ENCODE measurements around the gene DNAJC30.
"Not testable (repeated sequence)": the region's sequence is repeated elsewhere in the genome, so short reads cannot be mapped to it uniquely, and the experiment has no call there.

DNAJC30 gene

DNA sequence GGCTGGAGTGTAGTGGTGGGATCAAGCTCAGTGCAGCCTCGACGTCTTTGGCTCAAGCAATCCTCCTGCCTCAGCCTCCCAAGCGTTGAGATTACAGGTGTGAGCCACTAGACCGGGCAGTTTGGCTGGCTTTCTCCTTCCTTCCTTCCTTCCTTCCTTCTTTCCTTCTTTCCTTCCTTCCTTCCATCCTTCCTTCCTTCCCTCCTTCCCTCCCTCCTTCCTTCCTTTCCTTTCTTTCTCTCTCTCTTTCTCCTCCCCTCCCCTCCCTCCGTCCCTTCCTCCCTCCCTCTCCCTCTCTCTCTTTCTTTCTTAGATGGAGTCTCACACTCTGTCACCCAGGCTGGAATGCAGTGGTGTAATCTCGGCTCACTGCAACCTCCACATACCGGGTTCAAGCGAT, 23.3 kb downstream of the DNAJC30 start:
- peak overlapping the region; percentile 2; the same call in 1 of the 2 replicates for H2AFZ ChIP-seq (ENCODE audit: low read depth)
- TF ChIP-seq, protein P1, sequence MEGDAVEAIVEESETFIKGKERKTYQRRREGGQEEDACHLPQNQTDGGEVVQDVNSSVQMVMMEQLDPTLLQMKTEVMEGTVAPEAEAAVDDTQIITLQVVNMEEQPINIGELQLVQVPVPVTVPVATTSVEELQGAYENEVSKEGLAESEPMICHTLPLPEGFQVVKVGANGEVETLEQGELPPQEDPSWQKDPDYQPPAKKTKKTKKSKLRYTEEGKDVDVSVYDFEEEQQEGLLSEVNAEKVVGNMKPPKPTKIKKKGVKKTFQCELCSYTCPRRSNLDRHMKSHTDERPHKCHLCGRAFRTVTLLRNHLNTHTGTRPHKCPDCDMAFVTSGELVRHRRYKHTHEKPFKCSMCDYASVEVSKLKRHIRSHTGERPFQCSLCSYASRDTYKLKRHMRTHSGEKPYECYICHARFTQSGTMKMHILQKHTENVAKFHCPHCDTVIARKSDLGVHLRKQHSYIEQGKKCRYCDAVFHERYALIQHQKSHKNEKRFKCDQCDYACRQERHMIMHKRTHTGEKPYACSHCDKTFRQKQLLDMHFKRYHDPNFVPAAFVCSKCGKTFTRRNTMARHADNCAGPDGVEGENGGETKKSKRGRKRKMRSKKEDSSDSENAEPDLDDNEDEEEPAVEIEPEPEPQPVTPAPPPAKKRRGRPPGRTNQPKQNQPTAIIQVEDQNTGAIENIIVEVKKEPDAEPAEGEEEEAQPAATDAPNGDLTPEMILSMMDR (conservative IDR thresholded peaks at IDR 0.05; ENCODE audit: low read depth, low read length), result no peak
- H4K20me1 ChIP-seq (ENCODE audit: insufficient read depth), result no peaks in the 10 kb centered on the region
- H3K79me2 ChIP-seq (ENCODE audit: insufficient read depth, low read depth), result no peaks in the 10 kb centered on the region
- H3K27me3 ChIP-seq (ENCODE audit: insufficient read depth, low read depth), result peaks cover 48% of the 10 kb centered on the region
- no peaks in the 10 kb centered on the region for H3K4me1 ChIP-seq (ENCODE audit: low read depth, poor library complexity, severe bottlenecking)
- no peak overlapping the region for H3K27ac ChIP-seq
- no peak overlapping the region for H3K9ac ChIP-seq
- H3K4me2 ChIP-seq, result no peak overlapping the region
- no peaks in the 10 kb centered on the region for H3K36me3 ChIP-seq (ENCODE audit: insufficient read depth)
- H3K4me3 ChIP-seq (IDR thresholded peaks at IDR 0.05; ENCODE audit: insufficient read depth, low read depth, low read length), result no peak overlapping the region

DNA sequence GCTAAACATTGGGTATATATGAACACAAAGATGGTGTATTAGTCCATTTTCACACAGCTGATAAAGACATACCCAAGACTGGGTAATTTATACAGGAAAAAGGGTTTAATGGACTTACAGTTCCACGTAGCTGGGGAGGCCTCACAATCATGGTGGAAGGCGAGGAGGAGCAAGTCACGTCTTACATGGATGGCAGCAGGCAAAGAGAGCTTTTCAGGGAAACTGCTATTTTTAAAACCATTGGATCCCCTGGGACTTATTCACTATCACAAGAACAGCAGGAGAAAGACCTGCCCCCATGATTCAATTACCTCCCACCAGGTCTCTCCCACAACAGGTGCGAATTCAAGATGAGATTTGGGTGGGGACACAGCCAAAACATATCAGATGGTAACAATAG, 27.9 kb downstream of the DNAJC30 start:
- not testable (repeated sequence) for H3K9ac ChIP-seq; H3K79me2 ChIP-seq (ENCODE audit: insufficient read depth, low read depth); H3K4me3 ChIP-seq (IDR thresholded peaks at IDR 0.05; ENCODE audit: insufficient read depth, low read depth, low read length); H4K20me1 ChIP-seq (ENCODE audit: insufficient read depth); H3K4me2 ChIP-seq; H3K4me1 ChIP-seq (ENCODE audit: low read depth, poor library complexity, severe bottlenecking); H3K36me3 ChIP-seq (ENCODE audit: insufficient read depth); H3K27ac ChIP-seq; H2AFZ ChIP-seq (ENCODE audit: low read depth)
- H3K27me3 ChIP-seq (ENCODE audit: insufficient read depth, low read depth), result peaks cover 32% of the 10 kb centered on the region

DNA sequence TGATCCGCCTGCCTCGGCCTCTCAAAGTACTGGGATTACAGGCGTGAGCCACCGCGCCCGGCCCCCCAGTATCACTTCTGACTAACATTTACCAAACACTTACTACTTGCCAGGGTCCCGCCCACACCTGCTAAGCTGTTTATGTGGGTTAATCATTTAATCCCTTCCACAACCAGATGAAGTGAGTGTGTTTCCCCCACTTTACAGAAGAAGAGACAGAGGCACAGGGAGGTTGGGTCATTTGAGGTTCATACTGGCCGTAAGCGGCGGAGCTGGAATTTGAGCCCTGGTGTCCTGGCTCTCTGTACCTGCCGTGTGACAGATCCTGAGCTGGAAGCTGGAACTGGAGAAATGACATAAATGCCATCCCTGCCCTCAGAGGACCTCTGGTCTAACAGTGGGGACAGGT, 30.7 kb downstream of the DNAJC30 start:
- no peak overlapping the region for H3K4me2 ChIP-seq
- TF ChIP-seq, protein P1 (conservative IDR thresholded peaks at IDR 0.05; ENCODE audit: low read depth, low read length), result no peak

DNA sequence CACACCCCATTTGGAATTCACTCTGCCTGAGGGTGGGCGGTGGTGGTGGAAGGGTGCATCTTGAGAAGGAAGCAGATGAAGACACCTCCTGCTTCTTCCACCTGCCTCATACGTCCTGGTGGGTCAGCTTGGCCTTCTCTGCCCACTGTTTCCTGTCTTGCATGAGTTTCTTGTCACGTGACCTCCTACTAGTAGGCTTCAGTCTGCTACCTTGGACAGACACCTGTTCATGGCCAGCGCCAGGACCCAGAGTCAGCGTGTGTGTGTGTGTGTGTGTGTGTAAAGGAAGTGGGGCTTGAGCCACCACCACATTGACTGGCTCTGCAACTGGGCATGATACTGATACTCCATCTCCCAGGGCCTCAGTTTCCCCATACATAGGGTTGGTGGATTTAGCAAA, 32.7 kb downstream of the DNAJC30 start:
- no peaks in the 10 kb centered on the region for H3K4me1 ChIP-seq (ENCODE audit: low read depth, poor library complexity, severe bottlenecking)
- H4K20me1 ChIP-seq (ENCODE audit: insufficient read depth), result no peaks in the 10 kb centered on the region
- H3K4me3 ChIP-seq (IDR thresholded peaks at IDR 0.05; ENCODE audit: insufficient read depth, low read depth, low read length), result no peak overlapping the region
- no peak overlapping the region for H2AFZ ChIP-seq (ENCODE audit: low read depth)
- TF ChIP-seq, protein P1 (conservative IDR thresholded peaks at IDR 0.05; ENCODE audit: low read depth, low read length), result no peak
- H3K9ac ChIP-seq, result no peak overlapping the region
- H3K27ac ChIP-seq, result no peak overlapping the region
- H3K27me3 ChIP-seq (ENCODE audit: insufficient read depth, low read depth), result peaks cover 53% of the 10 kb centered on the region
- H3K36me3 ChIP-seq (ENCODE audit: insufficient read depth), result no peaks in the 10 kb centered on the region
- no peak overlapping the region for H3K4me2 ChIP-seq
- no peaks in the 10 kb centered on the region for H3K79me2 ChIP-seq (ENCODE audit: insufficient read depth, low read depth)

More for the DNA sequence above, 30.7 kb downstream of the DNAJC30 start:
- no peaks in the 10 kb centered on the region for H4K20me1 ChIP-seq (ENCODE audit: insufficient read depth)
- H3K36me3 ChIP-seq (ENCODE audit: insufficient read depth), result no peaks in the 10 kb centered on the region
- no peaks in the 10 kb centered on the region for H3K4me1 ChIP-seq (ENCODE audit: low read depth, poor library complexity, severe bottlenecking)
- H3K9ac ChIP-seq, result no peak overlapping the region
- no peak overlapping the region for H3K27ac ChIP-seq
- peaks cover 38% of the 10 kb centered on the region for H3K27me3 ChIP-seq (ENCODE audit: insufficient read depth, low read depth)
- H3K4me3 ChIP-seq (IDR thresholded peaks at IDR 0.05; ENCODE audit: insufficient read depth, low read depth, low read length), result no peak overlapping the region
- H3K79me2 ChIP-seq (ENCODE audit: insufficient read depth, low read depth), result no peaks in the 10 kb centered on the region
- H2AFZ ChIP-seq (ENCODE audit: low read depth), result no peak overlapping the region

DNA sequence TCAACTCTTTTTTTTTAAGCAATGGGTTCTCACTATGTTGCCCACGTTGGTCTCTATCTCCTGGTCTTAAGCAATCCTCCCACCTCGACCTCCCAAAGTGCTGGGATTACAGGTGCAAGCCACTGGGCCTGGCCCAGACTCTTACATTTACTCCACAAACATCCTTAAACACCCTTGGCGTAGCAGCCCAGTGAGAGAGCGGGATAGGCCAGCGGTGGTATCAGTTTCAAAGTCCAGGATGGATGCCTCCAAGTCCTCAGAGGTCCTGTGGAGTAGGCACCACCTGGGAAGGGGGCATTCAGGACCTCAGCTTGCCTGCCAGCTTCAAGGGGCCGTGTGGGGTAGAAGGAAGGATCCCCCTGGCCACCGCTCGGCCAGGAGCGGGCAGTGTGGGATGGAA, 33.7 kb downstream of the DNAJC30 start:
- peaks cover 60% of the 10 kb centered on the region for H3K27me3 ChIP-seq (ENCODE audit: insufficient read depth, low read depth)
- no peak overlapping the region for H3K4me2 ChIP-seq
- no peak overlapping the region for H2AFZ ChIP-seq (ENCODE audit: low read depth)
- H3K4me3 ChIP-seq (IDR thresholded peaks at IDR 0.05; ENCODE audit: insufficient read depth, low read depth, low read length), result no peak overlapping the region
- TF ChIP-seq, protein P1 (conservative IDR thresholded peaks at IDR 0.05; ENCODE audit: low read depth, low read length), result no peak
- no peaks in the 10 kb centered on the region for H4K20me1 ChIP-seq (ENCODE audit: insufficient read depth)
- H3K9ac ChIP-seq, result no peak overlapping the region
- H3K4me1 ChIP-seq (ENCODE audit: low read depth, poor library complexity, severe bottlenecking), result no peaks in the 10 kb centered on the region
- no peak overlapping the region for H3K27ac ChIP-seq
- H3K79me2 ChIP-seq (ENCODE audit: insufficient read depth, low read depth), result no peaks in the 10 kb centered on the region
- no peaks in the 10 kb centered on the region for H3K36me3 ChIP-seq (ENCODE audit: insufficient read depth)

Measured in KMS-11 (cell line).